Measurements from ENCODE around the gene WHRN. TPM values are rescaled to one million over a fixed set of nuclear protein-coding genes. Genes with fewer than 3 reads are reported as not detected.

Gene WHRN
- total and polyA plus RNA-seq, 2 of the 8 experiments (the other 6 are each of a cell fraction or from before 2014, with no cell fraction given): 4.4 to 7.7 TPM

GRCh38 chr9:114503009-114503408, 2.3 kb downstream of the WHRN start:
- H4K5ac ChIP-seq (ENCODE audit: insufficient read length, low read depth, low read length): no peak overlapping the region
- H3K79me2 ChIP-seq (ENCODE audit: control insufficient read depth in 1 of 2, insufficient read depth in 2 of 2, low read length in 2 of 2): no peaks in the 10 kb centered on the region
- ChIA-PET POLR2A (ENCODE audit: partially characterized antibody) (interaction anchor here (1.0 to 2.9 kb wide), 3 partner anchors 16 to 105 kb away, joined by 3 to 13 read pairs (median 4); partner anchors contain the start of gene ATP6V1G1), CTCF (ENCODE audit: partially characterized antibody) (interaction anchor here (1.1 to 4.4 kb wide), 8 partner anchors 15 to 178 kb away, joined by 3 to 33 read pairs (median 8); partner anchors contain the start of genes ATP6V1G1 and TEX48)
- H2AK5ac ChIP-seq (ENCODE audit: low read depth, low read length): no peak overlapping the region
- no peak overlapping the region for H3K9ac ChIP-seq (replicated peaks in 1 of 4; ENCODE audit: extremely low read depth in 1 of 4, low read depth in 3 of 4, low read length in 3 of 4)
- no peak overlapping the region for H2BK5ac ChIP-seq (ENCODE audit: low read depth, low read length)
- no peaks in the 10 kb centered on the region for H4K20me1 ChIP-seq (replicated peaks in 1 of 2; ENCODE audit: control insufficient read depth in 1 of 2, insufficient read depth in 2 of 2, low read length in 2 of 2)
- peaks cover 14% of the 10 kb centered on the region; the same call in 1 of the 2 replicates for H3K23me2 ChIP-seq (ENCODE audit: low read depth, low read length)
- no peak overlapping the region for H2BK12ac ChIP-seq (ENCODE audit: low read depth, low read length)
- FAIRE-seq: no peak
- no peak overlapping the region for H3K27ac ChIP-seq (ENCODE audit: low read depth, low read length)
- no peak overlapping the region for H3K14ac ChIP-seq (ENCODE audit: insufficient read length)
- 0 out of 2 replicates have a peak overlapping the region, but pooled peaks have one; percentile 13 for H3K18ac ChIP-seq (ENCODE audit: extremely low read depth, low read length)
- no peak overlapping the region for H2BK20ac ChIP-seq (ENCODE audit: low read length)
- H3K4me2 ChIP-seq (ENCODE audit: insufficient read depth in 1 of 2, low read depth in 2 of 2, low read length in 2 of 2): 0 out of 4 replicates have a peak overlapping the region, but pooled peaks of 1 of the 2 experiments have one; percentile 4
- peaks cover 10 to 20% (median 12%) of the 10 kb centered on the region in 4 experiments for H3K4me1 ChIP-seq (replicated peaks in 1 of 4; ENCODE audit: control insufficient read depth in 3 of 4, insufficient read depth in 4 of 4, low read length in 3 of 4)
- H2AFZ ChIP-seq (ENCODE audit: low read length): no peak overlapping the region
- H3K27me3 ChIP-seq (replicated peaks in 1 of 4; ENCODE audit: control insufficient read depth in 3 of 4, extremely low read depth in 1 of 4, insufficient read depth in 3 of 4, low read length in 3 of 4): peaks cover 2 to 14% (median 8%) of the 10 kb centered on the region in 4 experiments; a peak in 6 of 7 replicates
- no peak for DNase-seq (ENCODE audit: low read depth in 1 of 2, low spot score in 2 of 2)
- H3K36me3 ChIP-seq (ENCODE audit: control insufficient read depth in 2 of 4, insufficient read depth in 4 of 4, low read length in 3 of 4): no peaks in the 10 kb centered on the region
- H3K56ac ChIP-seq (replicated peaks; ENCODE audit: insufficient read length, low read depth, low read length): no peak overlapping the region
- no peaks in the 10 kb centered on the region for H3K79me1 ChIP-seq (ENCODE audit: low read depth, low read length)
- H4K8ac ChIP-seq (ENCODE audit: extremely low read depth, insufficient read depth, low read length): no peak overlapping the region; the same call in 1 of the 2 replicates
- 60% methylated on average over 7 of the region's 7 CpGs; no CpG with 5 or more reads in 1 of the 2 experiments for WGBS, 2 experiments (ENCODE audit: extremely low coverage in 1 of 2, insufficient coverage in 1 of 2, insufficient read length in 1 of 2, insufficient replicate concordance in 2 of 2, low coverage in 1 of 2, low lambda C conversion rate in 2 of 2, missing lambda C conversion rate in 1 of 2)
- H2BK15ac ChIP-seq (ENCODE audit: low read length): no peak overlapping the region
- H3K4ac ChIP-seq (replicated peaks; ENCODE audit: insufficient read length, low read depth, low read length): no peak overlapping the region
- H3K4me3 ChIP-seq (ENCODE audit: extremely low read depth in 1 of 4, insufficient read depth in 2 of 4, low read depth in 3 of 4, low read length in 4 of 4): no peak overlapping the region
- H3K23ac ChIP-seq (ENCODE audit: insufficient read length): no peak overlapping the region
- no peaks in the 10 kb centered on the region for H3K9me3 ChIP-seq (ENCODE audit: insufficient read depth in 2 of 2, low read depth in 1 of 2, low read length in 1 of 2)
- no peak overlapping the region for H4K91ac ChIP-seq (replicated peaks; ENCODE audit: insufficient read length, low read length)
- no peak overlapping the region for H2BK120ac ChIP-seq (replicated peaks; ENCODE audit: low read depth, low read length)
- TF ChIP-seq HDAC2 (IDR thresholded peaks at IDR 0.05; ENCODE audit: borderline replicate concordance in 1 of 2, low read depth in 2 of 2, low read length in 2 of 2) (no peak), EGR1 (IDR thresholded peaks at IDR 0.05; ENCODE audit: borderline replicate concordance, low read depth, low read length) (no peak), GTF2F1 (IDR thresholded peaks at IDR 0.05; ENCODE audit: borderline replicate concordance, low read depth, low read length) (no peak), JUN (IDR thresholded peaks at IDR 0.05; ENCODE audit: low read depth, low read length) (no peak), TAF1 (IDR thresholded peaks at IDR 0.05; ENCODE audit: low read depth, low read length) (no peak)

Measured in H1 (cell line).